Measurements from ENCODE around the gene ALX1. TPM values are rescaled to one million over a fixed set of nuclear protein-coding genes. Genes with fewer than 3 reads are reported as not detected.

Gene ALX1
- total RNA-seq, result not detected in 2 replicates

GRCh38 chr12:85280165-85280983, at the start of gene ALX1:
Gene ALX1 (plus strand): TSS chr12:85280220. CDS start chr12:85280262, 42 bp downstream.

Other genes starting within 250 kb of the ALX1 start
- gene TSPAN19, start 243.9 kb upstream of the ALX1 start, total RNA-seq, result not detected in 2 replicates
- gene LRRIQ1, start 243.9 kb upstream of the ALX1 start, total RNA-seq, result not detected in 2 replicates